Mucosa of descending colon (tissue), 3 donors: ENCODE measurements around the gene CFAP210. TPM values are rescaled to one million over a fixed set of nuclear protein-coding genes. Genes with fewer than 3 reads are reported as not detected.
"Not testable (repeated sequence)": the region's sequence is repeated elsewhere in the genome, so short reads cannot be mapped to it uniquely, and the experiment has no call there.

Experiments
- ATAC-seq: fragments of 200-7000 bp; cut with Tn5 transposase; one replicate; pipeline ENCODE4 v1.9.1; 2020; ENCODE audit warnings: mild to moderate bottlenecking, moderate library complexity
- DNase-seq, 3 donors: peaks; one replicate each; pipeline ENCODE4 v3.0.0-alpha.2; 2020
- H3K36me3 ChIP-seq: fragments of 200-600 bp; one replicate; pipeline ENCODE4 v1.8.0; 2021; ENCODE audit warnings: low read depth, mild to moderate bottlenecking
- H3K4me1 ChIP-seq: fragments of 200-600 bp; one replicate; pipeline ENCODE4 v1.8.0; 2021; ENCODE audit warnings: low read depth, mild to moderate bottlenecking
- H3K4me3 ChIP-seq: fragments of 200-600 bp; one replicate; pipeline ENCODE4 v1.8.0; 2021; ENCODE audit warnings: mild to moderate bottlenecking
- H3K9me3 ChIP-seq: fragments of 200-600 bp; one replicate; pipeline ENCODE4 v1.8.0; 2021; ENCODE audit warnings: mild to moderate bottlenecking
- intact Hi-C, 2 donors: fragments of 100-400 bp; cut with DNase I in 1 of 2; cut with micrococcal nuclease in 1 of 2; formaldehyde crosslinking; loops; one replicate each; pipeline versions ENCODE4 v1.11.0 to v1.11.1; 2022; cut with DNase I, micrococcal nuclease
- total RNA-seq, 3 donors: library from RNA; stranded (reverse); fragmentation: NEBNext Ultra II Directional in 2 of 3; extraction: Animal tissue kit (Norgen Biotek cat#: 25700) in 2 of 3; gene quantifications; one replicate each; pipeline versions ENCODE4 v1.2.1 to v1.2.4, GENCODE V29; 2021 to 2023
- TF ChIP-seq, protein P1 (sequence below): fragments of 200-600 bp; IDR thresholded peaks from one replicate; pipeline ENCODE4 v1.8.0; 2022; ENCODE audit warnings: antibody characterized with exemption, mild to moderate bottlenecking
- donor health status: DM: no; HTN: no; CAD: no; lungs with moderate emphysema.
- donor health status: DM: no; HTN: no; CAD: no.
- donor health status: DM: no; HTN: yes; CAD: no.

Gene CFAP210
- total RNA-seq, 3 donors from 2014 or later = not detected

DNA sequence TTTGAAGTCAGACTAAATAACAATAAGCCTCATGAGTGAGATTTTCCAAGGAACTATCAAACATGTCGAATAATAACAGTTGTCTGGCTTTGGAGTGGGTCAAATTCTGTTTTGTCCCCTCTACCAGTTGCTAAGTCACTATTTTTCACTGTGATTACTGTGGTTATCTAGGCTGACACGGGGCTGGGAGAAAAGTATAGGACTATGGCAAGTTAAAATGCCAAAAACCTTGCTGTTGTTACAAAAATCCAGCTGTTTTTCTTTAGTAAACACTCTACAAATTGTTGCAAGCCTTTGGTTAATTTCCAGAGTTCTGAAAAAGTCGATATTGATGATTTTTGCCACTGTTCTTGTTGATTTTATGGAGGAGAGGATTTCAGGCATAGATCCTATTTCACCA lies 1.5 kb downstream of the CFAP210 start:
- intact Hi-C loops = no loop called here
- no peaks in the 10 kb centered on the region for H3K36me3 ChIP-seq
- H3K4me3 ChIP-seq = no peak overlapping the region
- H3K4me1 ChIP-seq = peaks cover 3% of the 10 kb centered on the region
- no peak for DNase-seq
- TF ChIP-seq, protein P1, sequence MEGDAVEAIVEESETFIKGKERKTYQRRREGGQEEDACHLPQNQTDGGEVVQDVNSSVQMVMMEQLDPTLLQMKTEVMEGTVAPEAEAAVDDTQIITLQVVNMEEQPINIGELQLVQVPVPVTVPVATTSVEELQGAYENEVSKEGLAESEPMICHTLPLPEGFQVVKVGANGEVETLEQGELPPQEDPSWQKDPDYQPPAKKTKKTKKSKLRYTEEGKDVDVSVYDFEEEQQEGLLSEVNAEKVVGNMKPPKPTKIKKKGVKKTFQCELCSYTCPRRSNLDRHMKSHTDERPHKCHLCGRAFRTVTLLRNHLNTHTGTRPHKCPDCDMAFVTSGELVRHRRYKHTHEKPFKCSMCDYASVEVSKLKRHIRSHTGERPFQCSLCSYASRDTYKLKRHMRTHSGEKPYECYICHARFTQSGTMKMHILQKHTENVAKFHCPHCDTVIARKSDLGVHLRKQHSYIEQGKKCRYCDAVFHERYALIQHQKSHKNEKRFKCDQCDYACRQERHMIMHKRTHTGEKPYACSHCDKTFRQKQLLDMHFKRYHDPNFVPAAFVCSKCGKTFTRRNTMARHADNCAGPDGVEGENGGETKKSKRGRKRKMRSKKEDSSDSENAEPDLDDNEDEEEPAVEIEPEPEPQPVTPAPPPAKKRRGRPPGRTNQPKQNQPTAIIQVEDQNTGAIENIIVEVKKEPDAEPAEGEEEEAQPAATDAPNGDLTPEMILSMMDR = no peak
- H3K9me3 ChIP-seq = no peaks in the 10 kb centered on the region
- no peak for ATAC-seq

DNA sequence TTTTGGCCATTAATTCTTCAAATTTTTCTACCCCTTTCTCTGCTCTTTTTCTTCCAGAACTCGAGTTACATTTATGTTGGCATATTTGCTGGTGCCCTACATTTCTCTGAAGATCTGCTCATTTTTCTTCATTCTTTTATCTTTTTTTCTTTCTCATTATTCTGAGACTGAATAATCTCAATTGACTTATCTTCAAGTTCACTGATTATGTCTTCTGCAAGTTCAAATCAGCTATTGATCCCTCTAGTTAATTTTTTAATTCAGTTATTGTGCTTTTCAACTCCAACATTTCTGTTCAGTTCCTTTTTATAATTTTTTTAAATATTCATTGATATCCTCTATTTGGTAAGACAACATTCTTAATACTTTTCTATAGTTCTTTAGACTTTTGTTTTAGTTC lies 3.2 kb downstream of the CFAP210 start:
- no peak for ATAC-seq
- intact Hi-C loops = no loop called here
- Histone ChIP-seq H3K36me3 (no peaks in the 10 kb centered on the region), H3K4me3 (no peak overlapping the region), H3K4me1 (peaks cover 3% of the 10 kb centered on the region), H3K9me3 (no peaks in the 10 kb centered on the region)
- no peak for DNase-seq
- TF ChIP-seq, protein P1 = no peak

DNA sequence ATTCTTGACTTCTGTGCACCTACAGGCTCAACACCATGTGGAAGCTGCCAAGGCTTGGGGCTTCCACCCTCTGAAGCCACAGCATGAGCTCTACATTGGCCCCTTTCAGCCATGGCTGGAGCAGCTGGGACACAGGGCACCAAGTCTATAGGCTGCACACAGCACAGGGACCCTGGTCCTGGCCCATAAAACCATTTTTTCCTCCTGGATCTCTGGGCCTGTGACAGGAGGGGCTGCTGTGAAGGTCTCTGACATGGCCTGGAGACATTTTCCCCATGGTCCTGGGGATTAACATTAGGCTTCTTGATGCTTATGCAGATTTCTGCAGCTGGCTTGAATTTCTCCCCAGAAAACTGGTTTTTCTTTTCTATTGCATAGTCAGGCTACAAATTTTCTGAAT lies 6.3 kb downstream of the CFAP210 start:
- H3K9me3 ChIP-seq, H3K36me3 ChIP-seq, H3K4me1 ChIP-seq, DNase-seq, H3K4me3 ChIP-seq, intact Hi-C loops, ATAC-seq: not testable (repeated sequence)

DNA sequence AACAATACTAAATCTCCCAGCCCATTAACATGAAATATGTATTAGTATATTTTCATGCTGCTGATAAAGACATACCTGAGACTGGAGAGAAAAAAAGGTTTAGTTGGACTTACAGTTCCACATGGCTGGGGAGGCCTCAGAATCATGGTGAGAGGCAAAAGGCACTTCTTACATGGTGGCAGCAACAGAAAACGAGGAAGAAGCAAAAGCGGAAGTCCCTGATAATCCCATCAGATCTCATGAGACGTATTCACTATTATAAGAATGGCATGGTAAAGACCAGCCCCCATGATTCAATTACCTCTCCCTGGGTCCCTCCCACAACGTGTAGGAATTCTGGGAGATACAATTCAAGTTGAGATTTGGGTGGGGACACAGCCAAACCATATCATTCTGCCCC lies 7.4 kb downstream of the CFAP210 start:
- H3K9me3 ChIP-seq, H3K4me3 ChIP-seq, intact Hi-C loops, H3K36me3 ChIP-seq, H3K4me1 ChIP-seq, DNase-seq, ATAC-seq: not testable (repeated sequence)

DNA sequence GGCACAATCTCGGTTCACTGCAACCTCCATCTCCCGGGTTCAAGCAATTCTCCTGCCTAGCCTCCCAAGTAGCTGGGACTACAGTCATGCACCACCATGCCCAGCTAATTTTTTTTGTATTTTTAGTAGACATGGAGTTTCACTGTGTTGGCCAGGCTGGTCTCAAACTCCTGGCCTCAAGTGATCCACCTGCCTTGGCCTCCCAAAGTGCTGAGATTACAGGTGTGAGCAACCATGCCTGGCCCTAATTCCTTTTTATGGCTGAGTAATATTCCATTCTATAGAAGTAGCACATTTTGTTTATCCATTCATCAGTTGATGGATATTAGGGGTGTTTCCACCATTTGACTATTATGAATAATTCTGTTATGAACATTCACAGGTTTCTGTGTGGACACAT lies 9.5 kb downstream of the CFAP210 start:
- DNase-seq, H3K9me3 ChIP-seq, H3K4me1 ChIP-seq, H3K36me3 ChIP-seq, ATAC-seq, intact Hi-C loops, H3K4me3 ChIP-seq: not testable (repeated sequence)

DNA sequence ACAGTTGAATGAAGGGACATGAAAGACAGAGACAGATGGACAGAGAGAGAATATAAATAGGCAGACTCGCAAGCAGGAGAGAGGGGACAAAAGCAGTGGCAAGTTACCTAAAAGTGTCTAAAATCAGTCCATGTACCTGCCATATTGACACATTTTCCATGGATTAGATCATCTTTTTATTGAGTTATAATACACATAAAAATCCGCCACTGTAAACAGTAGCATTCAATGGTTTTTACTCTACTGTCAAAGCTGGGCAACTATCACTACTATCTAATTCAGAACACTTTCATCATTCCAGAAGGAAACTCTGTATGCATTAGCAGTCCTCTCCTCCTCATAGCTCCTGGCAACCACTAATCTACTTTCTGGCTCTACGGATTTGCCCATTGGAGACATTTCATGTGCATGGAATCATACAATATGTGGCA lies 10.1 kb downstream of the CFAP210 start:
- H3K9me3 ChIP-seq = no peaks in the 10 kb centered on the region
- TF ChIP-seq, protein P1 = no peak
- ATAC-seq = no peak

DNA sequence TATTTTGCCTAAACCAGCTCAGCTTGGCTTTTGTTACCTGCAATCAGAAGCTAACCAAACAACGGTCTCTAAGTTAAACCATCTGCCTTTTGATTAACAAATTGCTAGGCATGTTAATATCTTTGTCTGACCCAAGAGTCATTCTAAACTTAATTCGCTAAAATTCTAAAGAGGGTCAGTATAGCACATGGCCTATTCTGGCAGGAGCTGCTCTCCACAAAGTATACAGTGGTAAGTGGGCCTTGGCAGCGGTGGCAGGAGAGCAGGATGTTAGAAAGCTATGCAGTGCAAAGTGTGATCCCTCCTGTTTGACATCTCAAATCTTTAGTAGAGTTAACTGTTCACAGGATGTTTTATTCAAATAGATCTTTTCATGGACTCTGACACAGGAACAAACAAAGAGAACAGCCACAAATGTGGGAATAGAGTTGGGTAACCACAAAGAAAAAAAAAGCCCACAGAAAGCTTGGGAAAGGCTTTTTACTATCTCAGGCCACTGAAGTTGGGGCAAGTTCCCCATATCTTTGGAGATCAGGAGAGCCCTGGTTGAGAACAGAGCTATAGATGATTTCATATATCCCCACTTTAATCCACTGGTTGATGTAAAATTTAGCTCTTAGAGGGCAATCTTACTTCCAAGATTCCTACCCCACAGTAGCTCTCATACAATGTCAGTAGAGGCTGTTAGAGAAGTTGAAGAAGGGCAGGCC lies 10.6 kb downstream of the CFAP210 start:
- no peaks in the 10 kb centered on the region for H3K4me1 ChIP-seq
- DNase-seq (no peak), ATAC-seq (no peak)
- TF ChIP-seq, protein P1 = no peak
- no peak overlapping the region for H3K4me3 ChIP-seq
- intact Hi-C loops = no loop called here
- H3K9me3 ChIP-seq = no peaks in the 10 kb centered on the region
- H3K36me3 ChIP-seq = no peaks in the 10 kb centered on the region

More for the DNA sequence above, 10.1 kb downstream of the CFAP210 start:
- DNase-seq = no peak
- Histone ChIP-seq H3K4me3 (no peak overlapping the region), H3K4me1 (no peaks in the 10 kb centered on the region), H3K36me3 (no peaks in the 10 kb centered on the region)
- intact Hi-C loops = no loop called here
